ENCODE data around the gene EAF2. TPM values are rescaled to one million over a fixed set of nuclear protein-coding genes. Genes with fewer than 3 reads are reported as not detected.

EAF2 gene
- total RNA-seq, 1 experiment from 2014 or later: 4.4 TPM

DNA sequence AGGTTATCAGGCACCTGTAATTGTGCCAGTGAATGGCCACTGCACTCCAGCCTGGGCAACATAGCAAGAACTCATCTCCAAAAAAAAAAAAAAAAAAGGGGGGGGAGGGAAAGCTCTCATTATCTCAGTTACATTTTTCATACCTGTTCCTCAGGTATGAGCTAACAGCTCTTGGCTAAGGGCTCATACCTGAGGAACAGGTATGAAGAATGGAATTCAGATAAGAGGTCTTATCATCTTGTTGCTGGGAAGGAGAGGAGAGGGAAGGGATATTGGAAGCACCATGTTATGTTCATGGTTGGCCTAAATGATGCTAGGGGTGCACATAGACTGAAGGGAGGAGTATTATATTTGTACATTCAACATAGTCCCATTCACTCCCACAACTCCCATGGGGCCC lies 61.8 kb downstream of the EAF2 start:
- H3K36me3 ChIP-seq (ENCODE audit: control insufficient read depth in 1 of 2, insufficient read depth in 2 of 2, low read length in 2 of 2): no peaks in the 10 kb centered on the region
- H2AFZ ChIP-seq (ENCODE audit: low read depth, low read length, poor library complexity, severe bottlenecking): no peak overlapping the region
- no peaks in the 10 kb centered on the region for H3K79me2 ChIP-seq (ENCODE audit: insufficient read depth, low read length)
- POLR2A ChIA-PET: no interaction called here
- BruUV-seq (replicated peaks): no TSS peak
- no peaks in the 10 kb centered on the region for H3K27me3 ChIP-seq (ENCODE audit: insufficient read depth, low read length)
- no peak for ATAC-seq
- H3K9ac ChIP-seq (ENCODE audit: low read length): no peak overlapping the region
- H3K4me1 ChIP-seq (ENCODE audit: control insufficient read depth in 1 of 2, insufficient read depth in 2 of 2, low read length in 2 of 2): no peaks in the 10 kb centered on the region
- TF ChIP-seq FOSL1 (IDR thresholded peaks at IDR 0.05; ENCODE audit: low read depth): no peak
- TF ChIP-seq SIN3A (IDR thresholded peaks at IDR 0.05; ENCODE audit: low read depth): no peak
- TF ChIP-seq, protein P1, sequence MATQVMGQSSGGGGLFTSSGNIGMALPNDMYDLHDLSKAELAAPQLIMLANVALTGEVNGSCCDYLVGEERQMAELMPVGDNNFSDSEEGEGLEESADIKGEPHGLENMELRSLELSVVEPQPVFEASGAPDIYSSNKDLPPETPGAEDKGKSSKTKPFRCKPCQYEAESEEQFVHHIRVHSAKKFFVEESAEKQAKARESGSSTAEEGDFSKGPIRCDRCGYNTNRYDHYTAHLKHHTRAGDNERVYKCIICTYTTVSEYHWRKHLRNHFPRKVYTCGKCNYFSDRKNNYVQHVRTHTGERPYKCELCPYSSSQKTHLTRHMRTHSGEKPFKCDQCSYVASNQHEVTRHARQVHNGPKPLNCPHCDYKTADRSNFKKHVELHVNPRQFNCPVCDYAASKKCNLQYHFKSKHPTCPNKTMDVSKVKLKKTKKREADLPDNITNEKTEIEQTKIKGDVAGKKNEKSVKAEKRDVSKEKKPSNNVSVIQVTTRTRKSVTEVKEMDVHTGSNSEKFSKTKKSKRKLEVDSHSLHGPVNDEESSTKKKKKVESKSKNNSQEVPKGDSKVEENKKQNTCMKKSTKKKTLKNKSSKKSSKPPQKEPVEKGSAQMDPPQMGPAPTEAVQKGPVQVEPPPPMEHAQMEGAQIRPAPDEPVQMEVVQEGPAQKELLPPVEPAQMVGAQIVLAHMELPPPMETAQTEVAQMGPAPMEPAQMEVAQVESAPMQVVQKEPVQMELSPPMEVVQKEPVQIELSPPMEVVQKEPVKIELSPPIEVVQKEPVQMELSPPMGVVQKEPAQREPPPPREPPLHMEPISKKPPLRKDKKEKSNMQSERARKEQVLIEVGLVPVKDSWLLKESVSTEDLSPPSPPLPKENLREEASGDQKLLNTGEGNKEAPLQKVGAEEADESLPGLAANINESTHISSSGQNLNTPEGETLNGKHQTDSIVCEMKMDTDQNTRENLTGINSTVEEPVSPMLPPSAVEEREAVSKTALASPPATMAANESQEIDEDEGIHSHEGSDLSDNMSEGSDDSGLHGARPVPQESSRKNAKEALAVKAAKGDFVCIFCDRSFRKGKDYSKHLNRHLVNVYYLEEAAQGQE (IDR thresholded peaks at IDR 0.05; ENCODE audit: low read depth): no peak
- TF ChIP-seq CBX3 (IDR thresholded peaks at IDR 0.05; ENCODE audit: low read depth): no peak
- TF ChIP-seq, protein P2, sequence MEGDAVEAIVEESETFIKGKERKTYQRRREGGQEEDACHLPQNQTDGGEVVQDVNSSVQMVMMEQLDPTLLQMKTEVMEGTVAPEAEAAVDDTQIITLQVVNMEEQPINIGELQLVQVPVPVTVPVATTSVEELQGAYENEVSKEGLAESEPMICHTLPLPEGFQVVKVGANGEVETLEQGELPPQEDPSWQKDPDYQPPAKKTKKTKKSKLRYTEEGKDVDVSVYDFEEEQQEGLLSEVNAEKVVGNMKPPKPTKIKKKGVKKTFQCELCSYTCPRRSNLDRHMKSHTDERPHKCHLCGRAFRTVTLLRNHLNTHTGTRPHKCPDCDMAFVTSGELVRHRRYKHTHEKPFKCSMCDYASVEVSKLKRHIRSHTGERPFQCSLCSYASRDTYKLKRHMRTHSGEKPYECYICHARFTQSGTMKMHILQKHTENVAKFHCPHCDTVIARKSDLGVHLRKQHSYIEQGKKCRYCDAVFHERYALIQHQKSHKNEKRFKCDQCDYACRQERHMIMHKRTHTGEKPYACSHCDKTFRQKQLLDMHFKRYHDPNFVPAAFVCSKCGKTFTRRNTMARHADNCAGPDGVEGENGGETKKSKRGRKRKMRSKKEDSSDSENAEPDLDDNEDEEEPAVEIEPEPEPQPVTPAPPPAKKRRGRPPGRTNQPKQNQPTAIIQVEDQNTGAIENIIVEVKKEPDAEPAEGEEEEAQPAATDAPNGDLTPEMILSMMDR (IDR thresholded peaks at IDR 0.05 in 2 of 3, conservative IDR thresholded peaks at IDR 0.05 in 1 of 3; ENCODE audit: borderline replicate concordance in 1 of 3, insufficient read depth in 1 of 3, low read depth in 2 of 3, low read length in 2 of 3): no peak
- no peak for TF ChIP-seq CEBPB (IDR thresholded peaks at IDR 0.05; ENCODE audit: low read depth)
- TF ChIP-seq YY1 (IDR thresholded peaks at IDR 0.05; ENCODE audit: extremely low read depth, insufficient replicate concordance, low read depth, low read length): no peak
- no peak for TF ChIP-seq SRF (IDR thresholded peaks at IDR 0.05; ENCODE audit: low read depth)
- no peak for TF ChIP-seq EZH2 (IDR thresholded peaks at IDR 0.05)
- no peak for TF ChIP-seq JUND (IDR thresholded peaks at IDR 0.05)
- TF ChIP-seq EGR1 (IDR thresholded peaks at IDR 0.05; ENCODE audit: low read depth): no peak
- no peak for TF ChIP-seq ZNF274 (IDR thresholded peaks at IDR 0.05; ENCODE audit: low read depth, low read length)
- TF ChIP-seq EZH2phosphoT487 (IDR thresholded peaks at IDR 0.05; ENCODE audit: borderline replicate concordance): no peak
- H3K9me3 ChIP-seq (ENCODE audit: control insufficient read depth in 1 of 2, insufficient read depth in 1 of 2, low read depth in 1 of 2, low read length in 2 of 2): no peaks in the 10 kb centered on the region
- RAD21 ChIA-PET (ENCODE audit: low non-redundant PET in 1 of 2, low total read pairs in 2 of 2, uncharacterized antibody in 2 of 2, unreplicated experiment in 2 of 2): no interaction called here
- H3K9me2 ChIP-seq (ENCODE audit: insufficient read depth): no peaks in the 10 kb centered on the region
- no peak for DNase-seq (ENCODE audit: low read depth, low spot score)
- CTCF ChIA-PET: no interaction called here
- H3K27ac ChIP-seq (ENCODE audit: low read depth, low read length): no peak overlapping the region
- H3K4me2 ChIP-seq (ENCODE audit: low read length): no peak overlapping the region
- no peak overlapping the region for H3K4me3 ChIP-seq (replicated peaks in 1 of 2; ENCODE audit: low read depth in 1 of 2, low read length in 2 of 2)
- intact Hi-C loops (cut with micrococcal nuclease): no loop called here
- no peaks in the 10 kb centered on the region for H4K20me1 ChIP-seq (ENCODE audit: insufficient read depth)
